ENCODE data around the gene BEND2.

The BEND2 gene

GRCh38 chrX:18119856-18120255, 100.8 kb downstream of the BEND2 start:
- DNase-seq (ENCODE audit: low read depth) = no peak
- no peak overlapping the region for H3K4me3 ChIP-seq (ENCODE audit: low read depth, low read length)
- no peak for TF ChIP-seq CTCF (IDR thresholded peaks at IDR 0.05; ENCODE audit: low read depth, low read length, missing control alignments)
